ENCODE measurements around the gene GATA2.

GRCh38 chr3:128430301-128430700 is 62.7 kb downstream of the GATA2 start:
- TF ChIP-seq POLR2A (IDR thresholded peaks at IDR 0.05) (no peak), CTCF (IDR thresholded peaks at IDR 0.05) (no peak)
